Measurements from ENCODE around the gene WNT11.

WNT11 gene

DNA sequence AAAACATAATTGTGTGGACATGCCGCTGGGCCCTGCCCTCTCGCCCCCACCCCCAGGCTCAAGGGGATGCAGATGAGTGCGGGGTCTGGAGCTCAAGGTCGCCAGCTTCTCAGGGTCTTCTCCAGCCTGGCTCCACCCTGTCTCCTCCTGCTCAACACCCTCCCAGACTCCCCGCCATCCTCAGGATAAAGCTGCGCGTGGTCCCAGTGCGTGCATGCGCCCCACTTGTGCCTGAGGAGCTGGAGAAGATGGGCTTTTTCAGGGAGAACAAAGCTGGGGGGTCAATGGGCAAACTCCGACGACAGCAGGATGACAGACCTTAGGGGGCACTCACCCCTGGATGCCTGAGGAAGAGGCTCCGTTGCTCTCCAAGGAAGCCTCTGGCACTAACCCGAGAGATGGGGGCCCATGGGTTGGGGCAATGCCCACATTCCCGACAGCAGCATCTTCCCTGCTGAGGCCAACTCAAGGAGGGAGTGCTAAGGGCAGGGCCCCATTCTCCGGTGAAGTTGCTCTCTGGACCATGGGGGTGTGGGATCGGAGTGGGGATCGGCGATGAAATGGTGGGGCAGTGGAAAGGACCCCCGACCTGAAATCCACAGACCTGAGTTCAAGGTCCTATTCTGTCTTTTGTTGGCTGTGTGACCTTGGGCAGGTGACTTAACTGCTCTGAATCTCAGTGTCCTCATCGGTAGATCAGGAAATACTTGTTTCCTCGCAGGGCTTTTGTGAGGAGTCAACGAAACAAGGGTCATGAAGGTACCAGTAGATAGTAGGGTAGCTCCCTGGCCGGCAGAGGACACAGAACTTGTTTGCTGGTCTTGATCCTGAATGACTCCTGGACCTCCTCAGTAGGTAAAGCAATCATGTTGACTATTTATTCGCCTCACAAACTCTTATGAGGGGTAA is 47.7 kb downstream of the WNT11 start:
- TF ChIP-seq CTCF (IDR thresholded peaks at IDR 0.05) = no peak
- TF ChIP-seq ZFX (IDR thresholded peaks at IDR 0.05; ENCODE audit: borderline replicate concordance) = no peak
- H3K27ac ChIP-seq = no peak overlapping the region

DNA sequence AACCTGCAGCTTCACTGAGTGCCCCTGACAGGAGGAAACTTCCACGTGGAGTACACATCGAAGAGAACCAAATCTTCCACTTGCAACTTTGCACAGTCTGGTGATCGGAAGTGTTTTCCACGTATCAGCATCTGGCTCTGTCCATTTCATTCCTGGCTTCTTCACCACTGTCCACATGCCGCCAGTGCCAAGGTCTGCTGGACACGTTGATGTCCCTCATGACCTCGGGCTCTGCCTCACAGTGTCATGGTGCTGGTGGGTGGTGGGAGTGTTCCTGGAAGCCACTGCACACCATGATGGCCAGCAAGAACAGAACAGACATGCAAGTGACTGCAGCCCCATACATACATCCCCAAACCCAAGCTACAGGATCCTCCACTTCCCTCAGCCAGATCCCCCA is 48.4 kb downstream of the WNT11 start:
- no peak overlapping the region for H3K27ac ChIP-seq
- no peak for TF ChIP-seq ZFX (IDR thresholded peaks at IDR 0.05; ENCODE audit: borderline replicate concordance)
- TF ChIP-seq CTCF (IDR thresholded peaks at IDR 0.05) = no peak

- TF ChIP-seq ZFX (IDR thresholded peaks at IDR 0.05; ENCODE audit: borderline replicate concordance) = no peak
- no peak for TF ChIP-seq CTCF (IDR thresholded peaks at IDR 0.05)
- no peak overlapping the region for H3K27ac ChIP-seq
Measured at GRCh38 chr11:76156971-76157427, 49.3 kb downstream of the WNT11 start.

DNA sequence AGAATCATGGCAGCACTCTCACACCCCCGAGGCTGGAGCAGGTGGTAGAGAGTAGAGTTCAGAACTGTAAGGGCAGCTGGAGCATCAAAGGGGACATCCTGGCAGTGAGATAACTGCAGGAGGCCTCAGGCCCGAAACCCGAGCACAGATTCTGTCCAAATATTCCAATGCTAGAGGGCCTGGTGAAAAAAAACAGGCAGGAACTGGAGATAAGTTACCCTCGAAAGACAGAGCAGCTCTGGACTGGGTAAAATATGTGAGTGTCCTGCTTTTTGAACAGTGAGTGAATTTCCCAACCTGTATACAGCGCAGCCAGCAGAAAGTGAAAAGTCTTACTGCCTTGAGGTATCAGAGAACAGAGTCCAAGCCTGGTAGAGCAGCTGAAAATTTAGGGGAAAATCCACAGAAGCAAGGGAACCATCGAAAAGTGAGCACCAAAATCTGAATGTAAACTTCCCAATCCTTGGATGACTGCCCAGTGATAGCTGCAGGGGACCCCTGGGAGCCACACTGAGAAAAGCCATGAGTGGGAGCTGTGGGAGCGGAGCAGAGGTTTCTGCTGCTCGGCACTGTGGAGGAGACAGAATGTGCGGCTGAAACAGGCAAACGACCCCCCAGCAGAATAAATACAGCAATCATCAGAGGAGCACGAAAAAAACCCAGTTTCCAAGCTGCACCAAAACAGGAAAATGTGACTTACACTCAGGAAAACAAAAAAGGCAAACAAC is 50.6 kb downstream of the WNT11 start:
- H3K27ac ChIP-seq = no peak overlapping the region
- TF ChIP-seq CTCF (IDR thresholded peaks at IDR 0.05) (no peak), ZFX (IDR thresholded peaks at IDR 0.05; ENCODE audit: borderline replicate concordance) (no peak)

DNA sequence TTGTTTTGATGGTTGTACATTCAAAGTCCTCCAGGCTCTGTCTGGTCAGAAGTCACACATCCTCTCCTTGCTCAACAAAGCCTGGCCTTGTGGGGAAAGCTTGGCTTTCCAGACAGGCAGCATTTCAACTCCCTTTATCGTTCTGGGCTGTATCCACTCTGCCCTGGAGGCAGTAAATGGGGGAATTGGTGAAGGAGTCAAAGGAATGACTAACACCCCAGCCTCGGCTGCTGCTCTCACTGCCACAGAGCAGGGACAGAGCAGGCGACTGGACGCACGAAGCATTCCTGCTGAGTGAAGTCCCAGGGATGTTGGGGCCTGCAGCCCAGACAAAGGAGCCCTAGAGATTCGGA is 52.8 kb downstream of the WNT11 start:
- H3K27ac ChIP-seq = no peak overlapping the region
- no peak for TF ChIP-seq CTCF (IDR thresholded peaks at IDR 0.05)
- TF ChIP-seq ZFX (IDR thresholded peaks at IDR 0.05; ENCODE audit: borderline replicate concordance) = no peak

GRCh38 chr11:76152741-76153570 is 53.3 kb downstream of the WNT11 start:
- TF ChIP-seq CTCF (IDR thresholded peaks at IDR 0.05) (no peak), ZFX (IDR thresholded peaks at IDR 0.05; ENCODE audit: borderline replicate concordance) (no peak)
- no peak overlapping the region for H3K27ac ChIP-seq
